Endometrial microvascular endothelial cells (primary cell): ENCODE data around the gene MEGF10. TPM values are rescaled to one million over a fixed set of nuclear protein-coding genes. Genes with fewer than 3 reads are reported as not detected.
"Not testable (repeated sequence)": the region's sequence is repeated elsewhere in the genome, so short reads cannot be mapped to it uniquely, and the experiment has no call there.

Experiments used
- in situ Hi-C: cut with HindIII; loops from 2 replicates; pipeline ENCODE4 v1.10.0; 2017; ENCODE audit warnings: low sequenced_read_pairs, low pct_unique_long_range_greater_than_20kb; ENCODE audit errors: inconsistent ontology term
- total RNA-seq: library from RNA; depleted of rRNA; stranded (reverse); fragments of >200 nt; gene quantifications from one replicate; pipeline ENCODE4 v1.2.3, GENCODE V29; 2015; ENCODE audit errors: inconsistent ontology term

The MEGF10 gene
- not detected for total RNA-seq

DNA sequence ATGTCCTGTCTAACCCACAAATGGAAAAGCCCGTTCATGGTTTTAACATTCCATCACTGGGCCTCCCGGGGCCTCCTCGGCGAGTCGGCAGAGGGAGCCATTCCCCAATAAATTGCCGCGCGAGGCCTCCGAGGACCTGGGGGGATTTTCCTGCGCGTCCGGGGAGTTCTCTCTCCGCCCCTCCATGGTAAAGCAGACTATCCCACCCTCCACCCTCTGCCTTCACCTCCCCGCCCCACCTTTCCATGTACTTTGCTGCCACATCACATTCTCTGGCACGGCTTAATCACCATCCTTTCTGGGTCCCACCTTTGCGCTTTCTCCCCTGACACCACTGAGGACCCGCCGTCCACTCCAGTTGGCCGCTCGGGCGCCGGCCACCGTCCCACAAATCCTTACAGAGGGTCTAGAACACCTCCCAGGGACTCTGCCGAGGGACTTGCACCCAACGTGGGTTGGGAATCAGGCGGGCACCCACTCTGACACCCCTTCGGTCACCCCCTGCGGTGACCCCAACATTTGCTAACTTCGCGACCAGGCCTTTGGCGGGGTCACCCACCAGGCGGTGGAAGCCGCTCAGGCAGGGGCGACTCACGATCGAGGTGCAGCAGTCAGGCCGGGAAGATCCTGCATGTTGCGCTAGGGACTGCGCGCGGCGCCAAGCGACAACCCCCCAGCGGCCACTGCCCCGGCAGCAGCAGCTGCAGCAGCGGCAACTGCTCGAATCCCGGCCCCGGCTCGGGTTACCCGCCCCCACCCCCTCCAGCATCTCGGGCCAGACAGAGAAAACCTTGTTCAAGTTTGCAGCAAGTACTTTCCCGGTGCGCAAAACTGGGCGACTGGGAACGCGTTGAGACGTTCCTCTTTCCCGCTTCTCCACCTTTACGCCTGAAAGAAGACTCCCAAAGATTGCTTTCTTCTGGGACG is at the start of gene MEGF10:
TSS of gene MEGF10 (plus strand) at position 778 of the 927 bp plus-strand sequence. CDS start 40,513 bp downstream, outside the sequence.
- in situ Hi-C loops = no loop called here

- in situ Hi-C loops = no loop called here
Measured at GRCh38 chr5:127243011-127243410, 47.6 kb upstream of the MEGF10 start.

- in situ Hi-C loops = no loop called here
Measured at GRCh38 chr5:127254729-127255284, 35.8 kb upstream of the MEGF10 start.

DNA sequence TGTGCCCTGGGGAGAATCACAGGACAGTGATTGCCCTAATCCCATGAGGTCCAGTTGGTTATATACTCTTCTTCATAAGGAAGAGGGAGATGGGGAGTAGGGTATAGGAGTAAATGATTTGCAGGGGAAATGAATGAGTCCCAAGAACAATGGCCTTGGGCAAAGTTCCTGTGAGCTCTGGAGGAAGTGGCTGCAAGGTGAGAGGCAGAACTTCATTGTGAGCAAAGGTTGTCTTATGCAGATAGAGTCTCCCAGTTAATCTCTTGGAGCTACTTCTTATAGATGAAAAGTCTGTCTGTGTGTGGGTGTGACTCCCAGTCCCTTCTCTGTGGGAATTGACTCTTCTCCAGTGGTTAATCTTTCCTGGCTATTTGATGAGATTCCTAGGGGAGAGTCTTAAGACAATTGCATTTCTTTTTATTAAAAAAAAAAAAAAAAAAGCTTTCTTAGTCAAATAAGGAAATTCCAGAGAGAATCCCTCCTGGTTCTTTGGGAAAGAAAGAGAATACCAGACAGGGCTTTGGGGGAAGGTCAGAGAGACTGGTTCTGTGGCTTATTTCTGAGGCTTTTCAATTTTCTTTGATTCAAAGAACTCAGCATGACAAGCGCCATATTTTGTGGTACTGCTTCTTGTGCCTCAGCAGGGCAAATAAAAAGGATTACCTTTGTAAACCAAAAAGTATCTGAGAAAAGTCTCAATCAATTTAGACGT is 33.6 kb upstream of the MEGF10 start:
- in situ Hi-C loops = no loop called here

DNA sequence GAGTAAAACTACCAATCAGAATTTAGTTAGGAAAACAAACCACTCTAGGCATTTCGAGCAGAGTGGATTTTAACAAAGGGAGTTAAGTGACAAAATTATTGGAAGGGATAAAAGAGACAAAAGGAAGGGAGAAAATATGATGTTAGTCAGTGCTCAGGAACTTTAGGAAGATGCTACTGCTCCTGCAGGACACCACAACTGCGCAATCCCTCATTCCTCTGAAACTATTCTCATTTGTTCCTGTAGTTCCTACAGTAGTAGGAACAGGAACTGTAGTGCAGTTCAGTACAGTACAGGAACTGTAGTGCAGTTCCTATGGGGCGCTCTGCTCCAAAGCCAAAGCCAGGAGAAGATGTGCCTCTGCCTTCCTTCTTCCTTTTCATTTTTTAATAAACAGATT is 29.9 kb upstream of the MEGF10 start:
- in situ Hi-C loops = no loop called here

DNA sequence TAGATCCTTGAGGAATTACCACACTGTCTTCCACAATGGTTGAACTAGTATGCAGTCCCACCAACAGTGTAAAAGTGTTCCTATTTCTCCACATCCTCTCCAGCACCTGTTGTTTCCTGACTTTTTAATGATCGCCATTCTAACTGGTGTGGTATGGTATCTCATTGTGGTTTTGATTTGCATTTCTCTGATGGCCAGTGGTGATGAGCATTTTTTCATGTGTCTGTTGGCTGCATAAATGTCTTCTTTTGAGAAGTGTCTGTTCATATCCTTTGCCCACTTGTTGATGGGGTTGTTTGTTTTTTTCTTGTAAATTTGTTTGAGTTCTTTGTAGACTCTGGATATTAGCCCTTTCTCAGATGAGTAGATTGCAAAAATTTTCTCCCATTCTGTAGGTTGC is 25.1 kb upstream of the MEGF10 start:
- in situ Hi-C loops = not testable (repeated sequence)

GRCh38 chr5:127268342-127268741 is 22.3 kb upstream of the MEGF10 start:
- in situ Hi-C loops = not testable (repeated sequence)

DNA sequence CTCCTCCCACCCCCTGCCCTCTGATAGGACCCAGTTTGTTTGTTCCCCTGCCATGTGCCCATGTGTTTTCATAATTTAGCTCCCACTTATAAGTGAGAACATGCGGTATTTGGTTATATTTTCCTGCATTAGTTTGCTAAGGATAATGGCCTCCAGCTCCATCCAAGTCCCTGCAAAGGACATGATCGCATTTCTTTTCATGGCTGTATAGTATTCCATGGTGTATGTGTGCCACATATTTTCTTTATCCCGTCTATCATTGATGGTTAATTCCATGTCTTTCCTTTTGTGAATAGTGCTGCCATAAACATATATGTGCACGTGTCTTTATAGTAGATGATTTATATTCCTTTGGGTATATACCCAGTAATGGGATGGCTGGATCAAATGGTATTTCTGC is 19.9 kb upstream of the MEGF10 start:
- in situ Hi-C loops = not testable (repeated sequence)

DNA sequence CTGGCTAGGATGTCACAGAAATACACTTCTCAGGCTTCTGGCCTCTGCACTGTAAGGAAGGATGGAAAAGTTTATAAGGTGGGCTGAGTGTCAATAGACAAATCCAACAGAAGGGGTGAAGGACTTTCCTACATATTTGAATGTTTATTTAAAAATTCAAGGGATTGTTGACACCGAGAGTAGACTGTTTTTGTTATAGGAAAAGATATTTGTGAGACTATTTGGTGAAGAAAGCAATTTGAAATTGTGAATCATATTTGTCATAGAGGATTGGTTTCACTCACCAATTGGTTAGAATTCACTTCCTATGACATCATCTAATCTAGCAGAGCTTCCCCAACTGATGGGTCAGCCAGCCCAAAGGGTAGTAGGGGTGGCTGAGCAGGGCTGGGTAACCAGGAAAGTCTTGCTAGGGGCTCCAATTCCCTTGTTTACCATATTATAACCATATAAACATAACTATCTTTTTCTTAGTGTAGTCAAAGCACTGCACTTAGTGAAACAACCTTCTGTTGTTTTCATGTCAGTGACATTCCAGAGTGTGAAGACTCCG is 14.9 kb upstream of the MEGF10 start:
- in situ Hi-C loops = no loop called here

DNA sequence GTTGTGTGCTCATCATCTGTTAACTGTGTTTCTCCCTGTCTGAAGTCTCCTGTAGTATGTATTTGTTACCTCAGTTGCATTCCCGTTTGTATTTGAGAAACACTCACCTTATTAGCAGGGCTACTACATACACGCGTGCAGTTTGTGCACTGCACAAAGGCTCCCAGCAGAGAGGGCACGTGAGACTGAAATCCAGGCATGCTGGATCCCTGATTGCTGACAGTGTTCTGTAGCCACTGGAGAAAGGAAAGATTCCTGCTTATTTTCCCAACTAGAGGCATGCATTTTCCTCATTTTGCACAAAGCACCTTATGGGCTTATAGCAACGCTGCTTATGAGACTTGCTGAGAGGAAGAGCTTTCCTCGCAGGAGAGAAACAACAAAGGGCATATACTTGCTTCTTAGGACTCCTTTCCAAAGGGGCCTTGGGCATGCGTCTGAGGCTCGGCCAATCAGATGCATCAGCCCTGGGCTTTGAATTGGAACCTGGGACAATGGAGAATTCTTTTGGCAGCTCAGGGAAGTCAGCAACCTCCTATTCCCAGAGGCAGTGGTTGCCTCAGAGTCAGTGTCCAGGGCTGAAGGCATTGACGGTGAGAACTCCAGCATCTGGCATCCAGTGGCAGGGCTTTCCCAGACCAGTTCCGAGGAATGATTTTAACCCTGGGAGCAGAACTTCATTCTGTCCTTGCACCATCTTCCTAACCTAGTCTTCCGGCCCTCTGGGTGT is 9.9 kb upstream of the MEGF10 start:
- in situ Hi-C loops = no loop called here

- in situ Hi-C loops = no loop called here
Measured at GRCh38 chr5:127281609-127282008, 9.0 kb upstream of the MEGF10 start.

DNA sequence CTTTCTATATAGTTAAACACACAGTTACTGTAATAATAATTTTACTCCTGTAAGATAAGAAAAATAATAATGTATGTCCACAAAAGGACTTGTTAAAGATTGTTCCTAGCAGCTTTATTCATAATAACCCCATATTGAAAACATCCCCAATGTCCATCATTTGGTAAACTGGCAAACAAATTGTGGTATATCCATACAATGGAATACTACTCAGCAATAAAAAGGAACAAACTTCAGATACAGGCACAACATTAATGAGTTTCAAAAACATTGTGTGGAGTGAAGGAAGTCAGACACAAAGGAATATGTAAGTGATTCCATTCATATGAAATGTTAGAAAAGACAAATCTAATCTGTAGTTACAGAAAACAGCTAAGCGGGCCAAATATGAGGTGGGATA is 1.9 kb upstream of the MEGF10 start:
- in situ Hi-C loops = no loop called here

DNA sequence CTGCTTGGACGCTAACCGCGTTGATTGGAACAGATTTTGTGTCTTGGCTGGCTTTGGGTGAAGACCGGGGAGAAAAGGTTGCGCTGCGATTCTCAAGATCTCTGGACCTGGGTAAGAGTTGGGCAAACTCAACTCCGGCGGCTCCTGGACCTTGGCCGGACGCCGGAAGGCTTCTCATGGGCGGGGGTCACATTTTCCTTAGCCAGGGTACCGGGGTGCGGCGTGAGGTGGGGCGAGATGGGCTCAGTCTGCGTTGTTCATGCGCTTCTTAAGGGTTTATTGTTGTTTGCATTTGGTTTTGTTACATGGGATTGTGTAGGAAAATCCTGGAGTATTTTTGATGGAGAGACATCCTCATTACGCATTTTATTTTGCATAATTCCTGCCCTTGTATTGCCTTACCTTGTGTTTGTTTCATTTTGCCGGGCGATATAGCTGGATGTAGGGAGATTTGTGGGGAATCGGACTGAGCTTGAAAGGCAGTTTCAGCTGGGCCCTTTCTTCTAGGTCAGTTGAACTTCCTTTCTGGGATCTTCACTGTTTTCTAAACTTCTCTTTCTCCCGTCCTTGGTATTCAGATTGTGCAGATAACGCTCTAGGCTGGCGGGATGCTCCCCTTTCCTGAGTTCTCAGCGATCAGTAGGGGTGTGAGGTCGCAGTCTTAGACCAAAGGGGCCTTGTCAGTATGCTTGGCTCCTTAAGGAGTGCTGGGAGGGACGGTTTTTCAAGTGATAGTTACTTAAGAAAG is 524 bp downstream of the MEGF10 start:
- in situ Hi-C loops = no loop called here

GRCh38 chr5:127292030-127292735 is 1.6 kb downstream of the MEGF10 start:
- in situ Hi-C loops = no loop called here

DNA sequence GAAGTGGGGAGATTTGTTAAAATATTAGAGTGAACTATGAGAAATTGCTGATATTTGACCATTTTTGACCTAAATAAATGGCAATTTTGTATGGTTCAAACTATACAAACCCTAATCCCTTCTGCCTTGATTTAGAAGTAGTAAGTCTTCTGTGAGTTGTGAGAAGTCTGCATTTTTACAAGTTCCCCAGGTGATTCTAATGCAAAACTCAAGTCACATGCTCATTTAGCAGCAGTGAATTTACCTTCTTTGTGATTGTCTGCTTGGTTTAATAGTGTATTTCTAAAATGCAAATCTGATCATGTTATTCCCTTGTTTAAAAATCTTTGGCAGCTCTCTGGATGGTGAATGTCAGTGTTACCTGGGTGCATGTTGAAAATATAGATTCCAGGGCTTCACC is 2.8 kb downstream of the MEGF10 start:
- in situ Hi-C loops = no loop called here

DNA sequence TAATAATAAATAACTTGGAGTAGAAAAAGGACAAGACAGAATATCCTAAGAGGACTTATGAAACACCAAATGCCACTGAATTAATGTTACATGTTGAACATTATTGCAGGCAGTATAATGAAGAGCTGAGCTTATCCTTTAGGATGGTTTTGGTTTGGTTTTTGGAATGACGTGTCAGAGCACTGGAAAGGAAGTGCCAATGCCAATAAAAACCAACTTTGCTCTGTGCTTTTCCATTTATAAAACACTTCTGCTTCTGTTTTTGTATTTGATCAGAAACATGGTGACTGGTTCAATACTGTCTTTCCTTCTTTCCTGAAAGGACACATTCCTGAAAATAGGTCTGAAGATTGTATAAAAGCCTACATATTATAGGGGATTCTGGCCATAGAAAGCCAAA is 4.2 kb downstream of the MEGF10 start:
- in situ Hi-C loops = no loop called here

DNA sequence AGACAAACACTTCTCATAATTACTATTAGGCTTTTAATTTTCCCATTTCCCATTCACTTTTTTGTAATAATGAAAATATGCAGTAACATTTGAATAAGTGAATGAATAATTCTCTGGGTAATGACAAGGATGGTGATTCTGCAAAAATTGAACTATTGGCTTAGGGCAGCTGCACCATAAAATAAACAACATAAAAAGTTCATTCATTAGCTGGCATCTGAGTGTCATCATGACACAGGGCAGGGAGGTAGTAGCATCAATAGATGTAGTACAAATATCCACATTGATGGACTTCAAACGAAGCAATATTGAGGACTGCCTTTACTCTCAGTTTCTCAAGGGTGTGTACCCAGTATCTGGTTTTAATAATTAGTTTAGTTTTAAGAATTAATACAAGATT is 4.9 kb downstream of the MEGF10 start:
- in situ Hi-C loops = no loop called here

DNA sequence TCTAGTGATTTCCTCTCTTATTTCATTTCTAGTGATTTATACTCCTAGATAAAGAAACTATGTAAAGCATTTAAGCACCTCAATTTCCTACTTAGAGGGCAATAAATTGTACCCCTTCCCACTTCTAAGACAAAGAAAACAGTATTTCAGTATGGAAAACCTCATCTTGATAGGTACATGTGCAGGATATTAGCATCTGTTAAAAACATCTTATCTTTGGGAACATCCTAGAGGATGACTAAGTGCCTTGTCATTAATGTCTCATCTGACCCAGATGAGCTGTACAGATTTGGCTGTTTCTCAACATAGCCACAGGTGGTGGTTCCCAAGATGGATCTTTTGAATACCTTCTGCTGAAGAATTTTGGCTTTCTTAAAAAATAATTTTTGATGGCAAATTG is 5.7 kb downstream of the MEGF10 start:
- in situ Hi-C loops = no loop called here
